Mucosa of descending colon (tissue), 3 donors: ENCODE results near the gene CRB3. TPM values are rescaled to one million over a fixed set of nuclear protein-coding genes. Genes with fewer than 3 reads are reported as not detected.

ENCODE experiments used
- ATAC-seq: fragments of 200-7000 bp; cut with Tn5 transposase; one replicate; pipeline ENCODE4 v1.9.1; 2020; ENCODE audit warnings: mild to moderate bottlenecking, moderate library complexity
- DNase-seq, 3 donors: peaks; one replicate each; pipeline ENCODE4 v3.0.0-alpha.2; 2020
- H3K36me3 ChIP-seq: fragments of 200-600 bp; one replicate; pipeline ENCODE4 v1.8.0; 2021; ENCODE audit warnings: low read depth, mild to moderate bottlenecking
- H3K4me1 ChIP-seq: fragments of 200-600 bp; one replicate; pipeline ENCODE4 v1.8.0; 2021; ENCODE audit warnings: low read depth, mild to moderate bottlenecking
- H3K4me3 ChIP-seq: fragments of 200-600 bp; one replicate; pipeline ENCODE4 v1.8.0; 2021; ENCODE audit warnings: mild to moderate bottlenecking
- H3K9me3 ChIP-seq: fragments of 200-600 bp; one replicate; pipeline ENCODE4 v1.8.0; 2021; ENCODE audit warnings: mild to moderate bottlenecking
- intact Hi-C, 2 donors: fragments of 100-400 bp; cut with DNase I in 1 of 2; cut with micrococcal nuclease in 1 of 2; formaldehyde crosslinking; loops; one replicate each; pipeline versions ENCODE4 v1.11.0 to v1.11.1; 2022; cut with DNase I, micrococcal nuclease
- total RNA-seq, 3 donors: library from RNA; stranded (reverse); fragmentation: NEBNext Ultra II Directional in 2 of 3; extraction: Animal tissue kit (Norgen Biotek cat#: 25700) in 2 of 3; gene quantifications; one replicate each; pipeline versions ENCODE4 v1.2.1 to v1.2.4, GENCODE V29; 2021 to 2023
- TF ChIP-seq, protein P1 (sequence below): fragments of 200-600 bp; IDR thresholded peaks from one replicate; pipeline ENCODE4 v1.8.0; 2022; ENCODE audit warnings: antibody characterized with exemption, mild to moderate bottlenecking
- donor health status: DM: no; HTN: no; CAD: no; lungs with moderate emphysema.
- donor health status: DM: no; HTN: no; CAD: no.
- donor health status: DM: no; HTN: yes; CAD: no.

CRB3 gene
- total RNA-seq, 3 donors from 2014 or later = 49.9 to 139 (median 86.0) TPM

DNA sequence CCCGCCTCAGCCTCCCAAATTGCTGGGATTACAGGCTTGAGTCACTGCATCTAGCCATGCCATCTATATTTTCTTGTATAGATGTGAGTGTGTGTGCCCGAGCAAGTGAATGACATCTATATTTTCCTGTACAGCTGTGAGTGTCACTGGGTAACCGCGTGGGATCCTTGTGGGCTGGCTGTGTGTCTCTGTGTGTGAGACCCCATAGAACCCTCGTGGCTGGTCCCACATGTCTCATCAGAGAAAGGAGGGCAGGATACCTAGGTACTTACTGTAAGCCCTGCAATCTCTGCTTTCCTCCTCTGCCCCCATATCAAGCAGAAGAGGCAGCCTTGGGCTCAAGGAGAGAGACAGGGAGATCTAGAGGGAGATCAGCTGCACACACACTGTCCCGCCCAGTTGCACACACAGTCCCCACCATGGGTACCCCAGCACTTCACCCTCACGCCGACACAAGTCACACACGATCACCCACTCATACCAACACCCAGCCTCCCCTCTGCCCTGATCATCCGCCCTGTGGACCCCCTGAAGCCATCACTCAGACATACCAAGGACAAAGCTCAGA is 16.9 kb downstream of the CRB3 start:
- H3K4me1 ChIP-seq = peaks cover 1% of the 10 kb centered on the region
- no peaks in the 10 kb centered on the region for H3K36me3 ChIP-seq
- TF ChIP-seq, protein P1, sequence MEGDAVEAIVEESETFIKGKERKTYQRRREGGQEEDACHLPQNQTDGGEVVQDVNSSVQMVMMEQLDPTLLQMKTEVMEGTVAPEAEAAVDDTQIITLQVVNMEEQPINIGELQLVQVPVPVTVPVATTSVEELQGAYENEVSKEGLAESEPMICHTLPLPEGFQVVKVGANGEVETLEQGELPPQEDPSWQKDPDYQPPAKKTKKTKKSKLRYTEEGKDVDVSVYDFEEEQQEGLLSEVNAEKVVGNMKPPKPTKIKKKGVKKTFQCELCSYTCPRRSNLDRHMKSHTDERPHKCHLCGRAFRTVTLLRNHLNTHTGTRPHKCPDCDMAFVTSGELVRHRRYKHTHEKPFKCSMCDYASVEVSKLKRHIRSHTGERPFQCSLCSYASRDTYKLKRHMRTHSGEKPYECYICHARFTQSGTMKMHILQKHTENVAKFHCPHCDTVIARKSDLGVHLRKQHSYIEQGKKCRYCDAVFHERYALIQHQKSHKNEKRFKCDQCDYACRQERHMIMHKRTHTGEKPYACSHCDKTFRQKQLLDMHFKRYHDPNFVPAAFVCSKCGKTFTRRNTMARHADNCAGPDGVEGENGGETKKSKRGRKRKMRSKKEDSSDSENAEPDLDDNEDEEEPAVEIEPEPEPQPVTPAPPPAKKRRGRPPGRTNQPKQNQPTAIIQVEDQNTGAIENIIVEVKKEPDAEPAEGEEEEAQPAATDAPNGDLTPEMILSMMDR = no peak
- no peak for DNase-seq
- intact Hi-C loops = no loop called here
- H3K9me3 ChIP-seq = no peaks in the 10 kb centered on the region
- no peak for ATAC-seq
- H3K4me3 ChIP-seq = no peak overlapping the region

DNA sequence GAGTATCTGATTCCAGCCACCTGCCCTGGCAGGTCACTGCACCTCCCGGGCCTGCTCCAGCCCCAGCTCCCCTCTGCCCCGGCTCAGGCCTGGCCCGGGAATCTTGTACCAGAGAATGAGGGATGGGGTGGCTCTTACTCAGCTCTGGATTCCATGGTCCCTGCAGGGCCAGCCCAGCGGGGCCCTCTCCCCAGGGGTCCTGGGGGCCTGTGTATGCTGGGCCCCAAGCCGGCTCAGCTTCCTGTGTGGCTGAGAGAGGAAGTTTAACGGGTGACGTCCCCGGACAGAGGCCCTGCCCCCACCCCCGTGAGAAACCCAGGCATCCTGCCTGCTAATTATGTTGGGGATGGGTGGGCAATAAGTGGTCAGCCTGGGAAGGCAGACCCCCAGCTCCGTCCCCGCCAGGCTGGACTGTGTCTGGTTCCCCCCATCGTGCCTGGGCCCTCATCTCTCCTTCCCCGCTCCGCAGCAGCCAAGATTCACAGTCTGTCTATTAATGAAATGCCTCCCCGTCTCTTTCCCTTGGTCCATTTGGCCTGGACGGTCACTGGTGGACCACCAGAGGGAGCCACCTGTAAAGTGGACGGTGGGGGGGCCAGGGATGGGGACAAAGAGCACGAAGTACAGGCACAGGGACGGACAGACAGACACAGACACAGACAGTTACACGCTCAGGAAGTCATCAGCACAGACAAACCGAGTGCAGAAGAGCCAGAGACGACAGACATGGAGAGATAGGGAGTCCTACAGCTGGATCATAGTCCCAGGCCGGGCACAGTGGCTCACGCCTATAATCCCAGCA is 17.7 kb downstream of the CRB3 start, which contains the start of gene DENND1C:
DENND1C (minus strand) TSS at position 247 of the 802 bp plus-strand sequence; CDS start at position 155, 92 bp downstream.
- Histone ChIP-seq H3K4me1 (no peaks in the 10 kb centered on the region), H3K9me3 (no peaks in the 10 kb centered on the region), H3K4me3 (no peak within 1 kb of the TSS), H3K36me3 (no peaks in the 10 kb centered on the region)
- intact Hi-C loops = no loop called here
- TF ChIP-seq, protein P1 = peak; percentile 7
- peak; percentile 88 for ATAC-seq
- peak; percentile 59 to 87 (median 66) for DNase-seq

DNA sequence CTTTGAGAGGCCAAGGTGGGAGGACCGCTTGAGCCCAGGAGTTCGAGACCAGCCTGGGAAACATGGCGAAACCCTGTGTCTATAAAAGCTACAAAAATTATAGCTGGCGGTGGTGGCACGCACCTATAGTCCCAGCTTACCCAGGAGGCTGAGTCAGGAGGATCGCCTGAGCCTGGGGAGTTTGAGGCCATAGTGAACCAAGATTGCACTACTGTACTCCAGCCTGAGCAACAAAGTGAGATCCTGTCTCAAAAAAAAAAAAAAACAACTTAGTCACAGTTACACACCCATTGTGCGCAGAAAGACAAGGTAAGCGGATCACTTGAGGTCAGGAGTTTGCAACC is 18.2 kb downstream of the CRB3 start:
- TF ChIP-seq, protein P1 = no peak
- Histone ChIP-seq H3K9me3 (no peaks in the 10 kb centered on the region), H3K4me1 (no peaks in the 10 kb centered on the region), H3K36me3 (no peaks in the 10 kb centered on the region), H3K4me3 (no peak overlapping the region)
- intact Hi-C loops = no loop called here
- no peak for ATAC-seq
- no peak for DNase-seq

DNA sequence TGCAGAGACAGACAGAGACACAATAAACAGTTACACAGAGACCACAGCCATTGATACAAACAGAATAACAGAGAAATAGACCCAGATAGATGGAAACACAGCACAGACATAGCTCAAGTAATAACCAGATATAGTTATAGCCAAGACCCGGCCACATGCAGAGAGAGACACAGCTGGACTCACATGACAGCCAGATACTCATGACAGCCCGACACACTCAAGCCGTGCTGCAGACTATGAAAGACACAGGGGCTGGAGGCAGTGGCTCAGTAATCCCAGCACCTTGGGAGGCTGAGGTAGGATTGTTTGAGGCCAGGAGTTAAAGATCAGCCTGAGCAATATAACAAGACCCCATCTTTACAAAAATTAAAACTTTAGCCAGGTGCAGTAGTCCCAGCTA is 19.2 kb downstream of the CRB3 start:
- intact Hi-C loops = no loop called here

DNA sequence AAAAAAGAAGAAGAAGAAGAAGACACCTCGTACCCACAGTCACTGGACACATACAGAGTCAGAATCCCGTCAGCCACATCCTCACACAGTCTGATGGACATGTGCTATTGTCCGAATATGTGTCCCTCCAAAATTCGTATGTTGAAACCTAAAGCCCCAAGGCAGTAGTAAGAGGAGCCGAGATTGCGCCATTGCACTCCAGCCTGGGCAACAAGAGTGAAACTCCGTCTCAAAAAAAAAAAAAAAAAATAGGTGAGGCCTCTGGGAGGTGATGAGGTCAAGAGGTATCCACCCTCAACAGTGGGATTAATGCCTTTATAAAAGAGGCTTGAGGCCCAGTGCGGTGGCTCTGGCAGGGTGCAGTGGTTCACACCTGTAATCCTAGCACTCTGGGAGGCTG is 20.2 kb downstream of the CRB3 start:
- TF ChIP-seq, protein P1 = no peak
- Histone ChIP-seq H3K4me3 (no peak overlapping the region), H3K4me1 (no peaks in the 10 kb centered on the region), H3K36me3 (no peaks in the 10 kb centered on the region), H3K9me3 (no peaks in the 10 kb centered on the region)
- ATAC-seq (no peak), DNase-seq (no peak)
- intact Hi-C loops = no loop called here

More for the DNA sequence above, 19.2 kb downstream of the CRB3 start:
- Histone ChIP-seq H3K36me3 (no peaks in the 10 kb centered on the region), H3K4me3 (no peak overlapping the region), H3K9me3 (no peaks in the 10 kb centered on the region), H3K4me1 (no peaks in the 10 kb centered on the region)
- TF ChIP-seq, protein P1 = no peak
- no peak for DNase-seq
- ATAC-seq = no peak
